NT2/D1 (cell line): ENCODE results near the gene CTSO.
"Not testable (repeated sequence)": the region's sequence is repeated elsewhere in the genome, so short reads cannot be mapped to it uniquely, and the experiment has no call there.

Experiments
- SUZ12 ChIP-seq: IDR thresholded peaks from 2 replicates; pipeline ENCODE4 v1.6.1; 2011; ENCODE audit not compliant: insufficient read length, insufficient read depth; ENCODE audit errors: extremely low read depth
- YY1 ChIP-seq: IDR thresholded peaks from 2 replicates; pipeline ENCODE4 v1.6.1; 2011; ENCODE audit not compliant: insufficient read length, insufficient read depth

GRCh38 chr4:155898371-155898770 lies 55.3 kb downstream of the CTSO start:
- not testable (repeated sequence) for TF ChIP-seq SUZ12, YY1
